ENCODE data around the gene ARHGEF1.

- TF ChIP-seq, protein P1, sequence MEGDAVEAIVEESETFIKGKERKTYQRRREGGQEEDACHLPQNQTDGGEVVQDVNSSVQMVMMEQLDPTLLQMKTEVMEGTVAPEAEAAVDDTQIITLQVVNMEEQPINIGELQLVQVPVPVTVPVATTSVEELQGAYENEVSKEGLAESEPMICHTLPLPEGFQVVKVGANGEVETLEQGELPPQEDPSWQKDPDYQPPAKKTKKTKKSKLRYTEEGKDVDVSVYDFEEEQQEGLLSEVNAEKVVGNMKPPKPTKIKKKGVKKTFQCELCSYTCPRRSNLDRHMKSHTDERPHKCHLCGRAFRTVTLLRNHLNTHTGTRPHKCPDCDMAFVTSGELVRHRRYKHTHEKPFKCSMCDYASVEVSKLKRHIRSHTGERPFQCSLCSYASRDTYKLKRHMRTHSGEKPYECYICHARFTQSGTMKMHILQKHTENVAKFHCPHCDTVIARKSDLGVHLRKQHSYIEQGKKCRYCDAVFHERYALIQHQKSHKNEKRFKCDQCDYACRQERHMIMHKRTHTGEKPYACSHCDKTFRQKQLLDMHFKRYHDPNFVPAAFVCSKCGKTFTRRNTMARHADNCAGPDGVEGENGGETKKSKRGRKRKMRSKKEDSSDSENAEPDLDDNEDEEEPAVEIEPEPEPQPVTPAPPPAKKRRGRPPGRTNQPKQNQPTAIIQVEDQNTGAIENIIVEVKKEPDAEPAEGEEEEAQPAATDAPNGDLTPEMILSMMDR (conservative IDR thresholded peaks at IDR 0.05 in 1 of 2, IDR thresholded peaks at IDR 0.05 in 1 of 2; ENCODE audit: extremely low read depth in 1 of 2, insufficient read depth in 1 of 2, low read depth in 1 of 2, low read length in 2 of 2): no peak
- TF ChIP-seq EZH2 (IDR thresholded peaks at IDR 0.05; ENCODE audit: borderline replicate concordance, low read length): no peak
Measured at GRCh38 chr19:41930322-41930722, 47.3 kb downstream of the ARHGEF1 start.
